Liver (tissue), 3 donors: Measurements from ENCODE around the gene CDH22.

Source experiments
- JUND ChIP-seq, 2 donors: IDR thresholded peaks; 2 replicates each; pipeline ENCODE4 v1.6.1; 2016; ENCODE audit warnings: antibody characterized with exemption in 2 of 2
- RAD21 ChIP-seq, 2 donors: IDR thresholded peaks; 2 replicates each; pipeline ENCODE4 v1.6.1; 2016; ENCODE audit warnings: antibody characterized with exemption in 2 of 2, mild to moderate bottlenecking in 2 of 2
- TF ChIP-seq, protein P1 (sequence below): fragments of 150-350 bp; IDR thresholded peaks from 2 replicates; pipeline ENCODE4 v1.5.1; 2017; ENCODE audit warnings: improper control_type of control experiment, low read depth, low read length; ENCODE audit not compliant: missing input control
- TF ChIP-seq, protein P2 (sequence below): IDR thresholded peaks from 2 replicates; pipeline ENCODE4 v1.6.1; 2016; ENCODE audit warnings: antibody characterized with exemption
- TF ChIP-seq, protein P3 (sequence below): IDR thresholded peaks from 2 replicates; pipeline ENCODE4 v1.6.1; 2016; ENCODE audit warnings: antibody characterized with exemption
- donor health status: healthy.
- donor health status: healthy.

- TF ChIP-seq, protein P1, sequence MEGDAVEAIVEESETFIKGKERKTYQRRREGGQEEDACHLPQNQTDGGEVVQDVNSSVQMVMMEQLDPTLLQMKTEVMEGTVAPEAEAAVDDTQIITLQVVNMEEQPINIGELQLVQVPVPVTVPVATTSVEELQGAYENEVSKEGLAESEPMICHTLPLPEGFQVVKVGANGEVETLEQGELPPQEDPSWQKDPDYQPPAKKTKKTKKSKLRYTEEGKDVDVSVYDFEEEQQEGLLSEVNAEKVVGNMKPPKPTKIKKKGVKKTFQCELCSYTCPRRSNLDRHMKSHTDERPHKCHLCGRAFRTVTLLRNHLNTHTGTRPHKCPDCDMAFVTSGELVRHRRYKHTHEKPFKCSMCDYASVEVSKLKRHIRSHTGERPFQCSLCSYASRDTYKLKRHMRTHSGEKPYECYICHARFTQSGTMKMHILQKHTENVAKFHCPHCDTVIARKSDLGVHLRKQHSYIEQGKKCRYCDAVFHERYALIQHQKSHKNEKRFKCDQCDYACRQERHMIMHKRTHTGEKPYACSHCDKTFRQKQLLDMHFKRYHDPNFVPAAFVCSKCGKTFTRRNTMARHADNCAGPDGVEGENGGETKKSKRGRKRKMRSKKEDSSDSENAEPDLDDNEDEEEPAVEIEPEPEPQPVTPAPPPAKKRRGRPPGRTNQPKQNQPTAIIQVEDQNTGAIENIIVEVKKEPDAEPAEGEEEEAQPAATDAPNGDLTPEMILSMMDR, result no peak
- TF ChIP-seq RAD21 (IDR thresholded peaks at IDR 0.05) (no peak), JUND (IDR thresholded peaks at IDR 0.05) (no peak)
- TF ChIP-seq, protein P2, sequence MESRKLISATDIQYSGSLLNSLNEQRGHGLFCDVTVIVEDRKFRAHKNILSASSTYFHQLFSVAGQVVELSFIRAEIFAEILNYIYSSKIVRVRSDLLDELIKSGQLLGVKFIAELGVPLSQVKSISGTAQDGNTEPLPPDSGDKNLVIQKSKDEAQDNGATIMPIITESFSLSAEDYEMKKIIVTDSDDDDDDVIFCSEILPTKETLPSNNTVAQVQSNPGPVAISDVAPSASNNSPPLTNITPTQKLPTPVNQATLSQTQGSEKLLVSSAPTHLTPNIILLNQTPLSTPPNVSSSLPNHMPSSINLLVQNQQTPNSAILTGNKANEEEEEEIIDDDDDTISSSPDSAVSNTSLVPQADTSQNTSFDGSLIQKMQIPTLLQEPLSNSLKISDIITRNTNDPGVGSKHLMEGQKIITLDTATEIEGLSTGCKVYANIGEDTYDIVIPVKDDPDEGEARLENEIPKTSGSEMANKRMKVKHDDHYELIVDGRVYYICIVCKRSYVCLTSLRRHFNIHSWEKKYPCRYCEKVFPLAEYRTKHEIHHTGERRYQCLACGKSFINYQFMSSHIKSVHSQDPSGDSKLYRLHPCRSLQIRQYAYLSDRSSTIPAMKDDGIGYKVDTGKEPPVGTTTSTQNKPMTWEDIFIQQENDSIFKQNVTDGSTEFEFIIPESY, result no peak
- TF ChIP-seq, protein P3, sequence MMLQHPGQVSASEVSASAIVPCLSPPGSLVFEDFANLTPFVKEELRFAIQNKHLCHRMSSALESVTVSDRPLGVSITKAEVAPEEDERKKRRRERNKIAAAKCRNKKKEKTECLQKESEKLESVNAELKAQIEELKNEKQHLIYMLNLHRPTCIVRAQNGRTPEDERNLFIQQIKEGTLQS, result no peak
Measured at GRCh38 chr20:46157076-46157592, 151.2 kb downstream of the CDH22 start.
